Measurements from ENCODE around the gene MS4A6E.

MS4A6E gene

GRCh38 chr11:60305906-60306619 lies 21.0 kb upstream of the MS4A6E start:
- TF ChIP-seq EGR1 (IDR thresholded peaks at IDR 0.05) (no peak), ZBTB7A (IDR thresholded peaks at IDR 0.05; ENCODE audit: low read depth) (no peak), TAF1 (IDR thresholded peaks at IDR 0.05; ENCODE audit: low read depth) (no peak), USF1 (IDR thresholded peaks at IDR 0.05) (no peak), CEBPB (IDR thresholded peaks at IDR 0.05) (no peak), YY1 (IDR thresholded peaks at IDR 0.05; ENCODE audit: low read depth) (no peak), NFIC (IDR thresholded peaks at IDR 0.05) (no peak), MAX (IDR thresholded peaks at IDR 0.05) (no peak), REST (IDR thresholded peaks at IDR 0.05; ENCODE audit: low read depth) (no peak), RAD21 (IDR thresholded peaks at IDR 0.05; ENCODE audit: low read depth) (no peak), EP300 (IDR thresholded peaks at IDR 0.05; ENCODE audit: borderline replicate concordance) (no peak), TCF12 (IDR thresholded peaks at IDR 0.05; ENCODE audit: low read depth) (no peak), TEAD4 (IDR thresholded peaks at IDR 0.05) (no peak), CREB1 (IDR thresholded peaks at IDR 0.05; ENCODE audit: low read depth) (no peak), FOXM1 (IDR thresholded peaks at IDR 0.05; ENCODE audit: borderline replicate concordance, low read depth) (no peak)

- TF ChIP-seq NFIC (IDR thresholded peaks at IDR 0.05) (no peak), MAX (IDR thresholded peaks at IDR 0.05) (no peak), EP300 (IDR thresholded peaks at IDR 0.05; ENCODE audit: borderline replicate concordance) (no peak), TEAD4 (IDR thresholded peaks at IDR 0.05) (no peak), REST (IDR thresholded peaks at IDR 0.05; ENCODE audit: low read depth) (no peak), FOXM1 (IDR thresholded peaks at IDR 0.05; ENCODE audit: borderline replicate concordance, low read depth) (no peak), TCF12 (IDR thresholded peaks at IDR 0.05; ENCODE audit: low read depth) (no peak), TAF1 (IDR thresholded peaks at IDR 0.05; ENCODE audit: low read depth) (no peak), EGR1 (IDR thresholded peaks at IDR 0.05) (no peak), ZBTB7A (IDR thresholded peaks at IDR 0.05; ENCODE audit: low read depth) (no peak), RAD21 (IDR thresholded peaks at IDR 0.05; ENCODE audit: low read depth) (no peak)
These were observed 19.4 kb upstream of the MS4A6E start for GRCh38 chr11:60307507-60308195.

GRCh38 chr11:60310407-60310998 lies 16.6 kb upstream of the MS4A6E start:
- TF ChIP-seq TAF1 (IDR thresholded peaks at IDR 0.05; ENCODE audit: low read depth) = no peak
- TF ChIP-seq TEAD4 (IDR thresholded peaks at IDR 0.05) = no peak

GRCh38 chr11:60314635-60315321 lies 12.3 kb upstream of the MS4A6E start:
- TF ChIP-seq CEBPB (IDR thresholded peaks at IDR 0.05) = no peak
- no peak for TF ChIP-seq CREB1 (IDR thresholded peaks at IDR 0.05; ENCODE audit: low read depth)
- no peak for TF ChIP-seq NFIC (IDR thresholded peaks at IDR 0.05)
- TF ChIP-seq USF1 (IDR thresholded peaks at IDR 0.05) = no peak
- no peak for TF ChIP-seq TEAD4 (IDR thresholded peaks at IDR 0.05)
- no peak for TF ChIP-seq YY1 (IDR thresholded peaks at IDR 0.05; ENCODE audit: low read depth)
- TF ChIP-seq TCF12 (IDR thresholded peaks at IDR 0.05; ENCODE audit: low read depth) = no peak
- TF ChIP-seq RAD21 (IDR thresholded peaks at IDR 0.05; ENCODE audit: low read depth) = no peak
- no peak for TF ChIP-seq EGR1 (IDR thresholded peaks at IDR 0.05)
- TF ChIP-seq TAF1 (IDR thresholded peaks at IDR 0.05; ENCODE audit: low read depth) = no peak
- TF ChIP-seq ZBTB7A (IDR thresholded peaks at IDR 0.05; ENCODE audit: low read depth) = no peak
- no peak for TF ChIP-seq EP300 (IDR thresholded peaks at IDR 0.05; ENCODE audit: borderline replicate concordance)
- TF ChIP-seq FOXM1 (IDR thresholded peaks at IDR 0.05; ENCODE audit: borderline replicate concordance, low read depth) = no peak
- TF ChIP-seq MAX (IDR thresholded peaks at IDR 0.05) = no peak
- TF ChIP-seq REST (IDR thresholded peaks at IDR 0.05; ENCODE audit: low read depth) = no peak

All from Ishikawa (cell line).